Psoas muscle (tissue), 8 donors: Measurements from ENCODE around the gene GALNT4. TPM values are rescaled to one million over a fixed set of nuclear protein-coding genes. Genes with fewer than 3 reads are reported as not detected.

Source experiments
- ATAC-seq, 4 donors: fragments of 200-7000 bp; cut with Tn5 transposase; one replicate each; pipeline ENCODE4 v1.9.1; 2020; ENCODE audit warnings: moderate library complexity in 3 of 4, mild to moderate bottlenecking in 2 of 4
- DNase-seq, 2 donors: peaks; one replicate each; pipeline ENCODE4 v3.0.0-alpha.2; 2020
- H3K27ac ChIP-seq: fragments of 200-600 bp; one replicate; pipeline ENCODE4 v1.8.0; 2022
- H3K27me3 ChIP-seq, 3 donors: fragments of 200-600 bp in 1 of 3; one replicate each; pipeline versions ENCODE4 v1.6.1 to v1.8.0; 2013 to 2022; ENCODE audit warnings: low read length in 2 of 3, mild to moderate bottlenecking in 2 of 3, moderate library complexity in 1 of 3; ENCODE audit not compliant: insufficient read depth in 3 of 3
- H3K36me3 ChIP-seq, 2 donors: fragments of 200-600 bp in 1 of 2; one replicate each; pipeline versions ENCODE4 v1.6.1 to v1.8.0; 2013 to 2022; ENCODE audit warnings: low read depth in 1 of 2, mild to moderate bottlenecking in 1 of 2, moderate library complexity in 1 of 2; ENCODE audit not compliant: insufficient read depth in 1 of 2
- H3K4me1 ChIP-seq: fragments of 200-600 bp; one replicate; pipeline ENCODE4 v1.8.0; 2022
- H3K4me3 ChIP-seq: fragments of 200-600 bp; one replicate; pipeline ENCODE4 v1.8.0; 2022; ENCODE audit warnings: mild to moderate bottlenecking
- H3K9me3 ChIP-seq: fragments of 200-600 bp; one replicate; pipeline ENCODE4 v1.8.0; 2022
- CTCF ChIP-seq: fragments of 200-600 bp; IDR thresholded peaks from one replicate; pipeline ENCODE4 v1.8.0; 2022; ENCODE audit warnings: antibody characterized with exemption
- WGBS, 3 donors: extraction: QIAGEN DNeasy Blood & Tissue Kit; methylation state at CpG; one replicate each; pipeline versions ENCODE4 v1.1.6 to v1.1.7; 2013; 5-methylcytosine and 5-hydroxymethylcytosine counted together
- intact Hi-C, 2 donors: fragments of 100-400 bp; cut with DNase I; formaldehyde crosslinking; loops; one replicate each; pipeline versions ENCODE4 v1.11.0 to v1.14.2; 2022
- polyA plus RNA-seq, 3 donors: library from polyadenylated mRNA; stranded (reverse); fragments of 200-250 nt; gene quantifications; one replicate each; pipeline ENCODE4 v1.2.3, GENCODE V29; 2013
- total RNA-seq, 4 donors: library from RNA; stranded (reverse); fragmentation: NEBNext Ultra II Directional in 2 of 4; extraction: Animal tissue kit (Norgen Biotek cat#: 25700) in 2 of 4; gene quantifications; one replicate each; pipeline versions ENCODE4 v1.2.1 to v1.2.4, GENCODE V29; 2021 to 2023
- donor health status: healthy with polysubstance abuse.
- donor health status: DM: no; HTN: no; CAD: no; lungs with moderate emphysema.
- donor health status: Bipolar disorder and iron deficiency.
- donor health status: healthy.
- donor health status: DM: yes; HTN: yes; CAD: no.
- donor health status: DM: no; HTN: no; CAD: no.
- donor health status: DM: no; HTN: no; CAD: no.
- donor health status: DM: yes; HTN: yes; CAD: no.

Gene GALNT4
- total and polyA plus RNA-seq, 7 donors: 0.42 to 1.6 (median 1.2) TPM

GRCh38 chr12:89539426-89540223, 15.0 kb upstream of the GALNT4 start:
- DNase-seq (no peak), ATAC-seq (no peak)
- no peaks in the 10 kb centered on the region for H3K27me3 ChIP-seq
- 43 to 70% (median 57%) methylated on average over 5 of the region's 5 CpGs for WGBS, 3 donors
- H3K9me3 ChIP-seq: no peaks in the 10 kb centered on the region
- no peaks in the 10 kb centered on the region for H3K4me1 ChIP-seq
- intact Hi-C loops: loop anchor here (2.0 to 10.0 kb wide), 7 partner anchors 168 to 1405 kb away; partner anchors contain the start of gene ATP2B1 (in 1 of the 2)
- no peak overlapping the region for H3K4me3 ChIP-seq
- H3K36me3 ChIP-seq: peaks cover 0 to 2% of the 10 kb centered on the region in 2 donors
- no peak overlapping the region for H3K27ac ChIP-seq
- TF ChIP-seq CTCF: no peak

DNA sequence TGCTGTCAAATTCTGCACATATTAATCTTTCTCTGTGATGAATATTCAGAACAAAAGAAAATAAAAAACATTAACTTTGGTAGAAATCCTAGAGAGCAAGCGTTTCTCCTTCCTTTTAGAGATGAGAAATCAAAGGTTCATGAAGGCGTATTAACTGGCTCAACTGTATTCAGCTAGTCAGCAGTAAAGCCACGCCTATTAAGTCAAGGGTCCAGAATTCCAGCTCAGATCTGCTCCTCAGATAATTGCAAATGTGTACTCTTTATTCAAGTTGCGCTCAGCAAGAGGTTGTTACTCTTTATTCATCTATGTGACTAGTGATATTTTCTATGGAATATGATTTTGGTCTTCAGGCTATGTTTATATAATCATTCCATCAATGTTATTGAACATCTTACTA, 14.3 kb upstream of the GALNT4 start:
- Histone ChIP-seq H3K4me1 (no peaks in the 10 kb centered on the region), H3K27me3 (no peaks in the 10 kb centered on the region), H3K27ac (no peak overlapping the region), H3K4me3 (no peak overlapping the region), H3K9me3 (no peaks in the 10 kb centered on the region), H3K36me3 (peaks cover 0 to 2% of the 10 kb centered on the region in 2 donors)
- TF ChIP-seq CTCF: no peak
- DNase-seq: no peak
- intact Hi-C loops: no loop called here
- WGBS, 3 donors: 94 to 97% (median 95%) methylated on average over 4 of the region's 4 CpGs
- ATAC-seq: no peak

DNA sequence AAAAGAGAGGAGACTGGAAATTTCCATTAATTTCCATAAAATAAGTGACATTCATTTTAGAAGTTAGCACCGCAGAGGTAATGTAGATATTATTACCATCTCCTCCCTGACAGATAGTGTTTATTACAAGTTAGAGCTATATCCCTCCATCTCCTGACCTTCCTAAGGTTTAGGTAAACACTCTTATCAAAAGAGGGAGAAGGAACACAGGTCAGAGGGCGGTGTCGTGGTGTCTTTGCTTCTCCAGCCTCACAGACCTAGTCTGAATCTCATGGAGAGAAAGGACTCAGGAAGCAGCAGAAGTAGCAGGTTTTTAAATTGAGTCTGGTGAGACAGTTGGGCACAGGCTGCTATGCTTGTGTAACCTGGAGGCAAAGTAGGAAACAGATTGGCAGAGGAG, 12.8 kb upstream of the GALNT4 start:
- 93 to 95% (median 93%) methylated on average over 3 of the region's 3 CpGs for WGBS, 3 donors
- Histone ChIP-seq H3K4me3 (no peak overlapping the region), H3K27ac (no peak overlapping the region), H3K4me1 (no peaks in the 10 kb centered on the region), H3K9me3 (no peaks in the 10 kb centered on the region), H3K27me3 (no peaks in the 10 kb centered on the region), H3K36me3 (peaks cover 0 to 2% of the 10 kb centered on the region in 2 donors)
- intact Hi-C loops: no loop called here
- ATAC-seq: no peak
- TF ChIP-seq CTCF: no peak
- no peak for DNase-seq

- Histone ChIP-seq H3K4me3 (no peak overlapping the region), H3K9me3 (no peaks in the 10 kb centered on the region), H3K27ac (no peak overlapping the region), H3K27me3 (no peaks in the 10 kb centered on the region), H3K36me3 (no peaks in the 10 kb centered on the region), H3K4me1 (peaks cover 7% of the 10 kb centered on the region)
- peak; percentile 69 for TF ChIP-seq CTCF
- no peak for DNase-seq
- WGBS, 3 donors: 40 to 58% (median 53%) methylated on average over 1 of the region's 1 CpG
- no peak for ATAC-seq
- intact Hi-C loops: loop anchor here (5.0 to 10.0 kb wide), 5 partner anchors 57 to 1385 kb away; partner anchors contain the start of genes CEP290 (in 1 of the 2), DUSP6 (in 1 of the 2) and TMTC3 (in 1 of the 2)
These were observed 5.1 kb upstream of the GALNT4 start for GRCh38 chr12:89529738-89530137.
